Ovary (tissue), 9 donors: ENCODE data around the gene KCNIP4. TPM values are rescaled to one million over a fixed set of nuclear protein-coding genes. Genes with fewer than 3 reads are reported as not detected.

Experiments
- DNase-seq, 5 donors: peaks; one replicate each; pipeline ENCODE4 v3.0.0-alpha.2; 2019 to 2020
- H3K27ac ChIP-seq, 2 donors: fragments of 200-600 bp; one replicate each; pipeline versions ENCODE4 v1.5.1 to v1.8.0; 2019 to 2022
- H3K27me3 ChIP-seq: fragments of 200-600 bp; one replicate; pipeline ENCODE4 v1.8.0; 2022
- H3K36me3 ChIP-seq: fragments of 200-600 bp; sonication (generic); one replicate; pipeline ENCODE4 v1.5.1; 2019
- H3K4me1 ChIP-seq: one replicate; pipeline ENCODE4 v1.8.1; 2013; ENCODE audit warnings: mild to moderate bottlenecking, moderate library complexity; ENCODE audit not compliant: insufficient read depth
- H3K4me3 ChIP-seq: fragments of 200-600 bp; sonication (generic); one replicate; pipeline ENCODE4 v1.5.1; 2017
- H3K9me3 ChIP-seq, 2 donors: fragments of 200-600 bp in 1 of 2; sonication (generic) in 1 of 2; one replicate each; pipeline versions ENCODE4 v1.5.1 to v1.8.1; 2013 to 2019; ENCODE audit warnings: mild to moderate bottlenecking in 1 of 2, moderate library complexity in 1 of 2
- CTCF ChIP-seq, 3 donors: fragments of 450-650 bp in 2 of 3; fragments of 200-600 bp in 1 of 3; IDR thresholded peaks; one replicate each; pipeline versions ENCODE4 v1.5.1 to v1.8.0; 2016 to 2022; ENCODE audit warnings: antibody characterized with exemption in 3 of 3, mild to moderate bottlenecking in 1 of 3
- EP300 ChIP-seq: sonication (generic); formaldehyde crosslinking; IDR thresholded peaks from one replicate; pipeline ENCODE4 v1.6.1; 2017; ENCODE audit warnings: antibody characterized with exemption
- POLR2A ChIP-seq: fragments of 450-650 bp; IDR thresholded peaks from one replicate; pipeline ENCODE4 v1.6.1; 2017; ENCODE audit warnings: antibody characterized with exemption, mild to moderate bottlenecking, moderate library complexity
- WGBS, 3 donors: extraction: QIAGEN DNeasy Blood & Tissue Kit in 1 of 3; methylation state at CpG; one replicate each; pipeline versions ENCODE4 v1.1.5 to v1.1.7; 2013 to 2017; 5-methylcytosine and 5-hydroxymethylcytosine counted together
- intact Hi-C, 4 donors: fragments of 100-400 bp; cut with DNase I; formaldehyde crosslinking; loops; one replicate each; pipeline versions ENCODE4 v1.11.0 to v1.15.1; 2022 to 2023
- polyA plus RNA-seq, 2 donors: library from polyadenylated mRNA; stranded (reverse); fragments of 200-250 nt in 1 of 2; fragments of 350-450 nt in 1 of 2; fragmentation: Illumina TruSeq in 1 of 2; extraction: RNeasy Lipid Tissue Mini Kit (QIAGEN cat#74804) in 1 of 2; gene quantifications; one replicate each; pipeline ENCODE4 v1.2.3, GENCODE V29; 2013 to 2014
- total RNA-seq, 7 donors: library from RNA; depleted of rRNA in 2 of 7; stranded (reverse); fragments of >200 nt in 2 of 7; fragmentation: NEBNext Ultra II Directional in 3 of 7; extraction: Animal tissue kit (Norgen Biotek cat#: 25700) in 3 of 7; gene quantifications; one replicate each; pipeline versions ENCODE4 v1.1.0 to v1.2.4, GENCODE V29; 2016 to 2023
- donor health status: DM: no; HTN: no; CAD: no; lungs with moderate emphysema.
- donor health status: DM: no; HTN: no; CAD: no.
- donor health status: Bipolar disorder and iron deficiency.
- donor health status: DM: yes; HTN: yes; CAD: no.
- donor health status: DM: no; HTN: no; CAD: no.
- donor health status: DM: yes; HTN: yes; CAD: no.

Gene KCNIP4
- total and polyA plus RNA-seq, 9 donors: 0.11 to 3.9 (median 0.93) TPM; not detected in 1

- 47 to 51% (median 49%) methylated on average over 2 of the region's 2 CpGs for WGBS, 3 donors
- Histone ChIP-seq H3K9me3 (no peaks in the 10 kb centered on the region), H3K27me3 (no peaks in the 10 kb centered on the region), H3K4me3 (no peak overlapping the region), H3K4me1 (no peaks in the 10 kb centered on the region), H3K36me3 (no peaks in the 10 kb centered on the region), H3K27ac (no peak overlapping the region)
- no peak for TF ChIP-seq CTCF (IDR thresholded peaks at IDR 0.05)
- no peak for TF ChIP-seq EP300
- TF ChIP-seq POLR2A: no peak
- DNase-seq: no peak
- intact Hi-C loops: no loop called here
Observed at GRCh38 chr4:21735866-21736265, 212.7 kb downstream of the KCNIP4 start.

GRCh38 chr4:21733894-21734630 is 214.5 kb downstream of the KCNIP4 start:
- H3K27ac ChIP-seq: no peak overlapping the region
- 34 to 51% (median 36%) methylated on average over 3 of the region's 3 CpGs for WGBS, 3 donors
- intact Hi-C loops: no loop called here
- TF ChIP-seq CTCF (IDR thresholded peaks at IDR 0.05) (no peak), EP300 (no peak), POLR2A (no peak)
- H3K4me1 ChIP-seq: no peaks in the 10 kb centered on the region
- no peak for DNase-seq
- no peaks in the 10 kb centered on the region for H3K27me3 ChIP-seq
- no peaks in the 10 kb centered on the region for H3K36me3 ChIP-seq
- no peak overlapping the region for H3K4me3 ChIP-seq
- no peaks in the 10 kb centered on the region for H3K9me3 ChIP-seq

- WGBS, 3 donors: 51 to 81% (median 61%) methylated on average over 2 of the region's 2 CpGs
- intact Hi-C loops: no loop called here
- Histone ChIP-seq H3K4me3 (no peak overlapping the region), H3K4me1 (no peaks in the 10 kb centered on the region), H3K36me3 (no peaks in the 10 kb centered on the region), H3K27ac (no peak overlapping the region), H3K9me3 (no peaks in the 10 kb centered on the region), H3K27me3 (no peaks in the 10 kb centered on the region)
- no peak for TF ChIP-seq POLR2A
- no peak for TF ChIP-seq CTCF (IDR thresholded peaks at IDR 0.05)
- no peak for TF ChIP-seq EP300
- no peak for DNase-seq
Observed at GRCh38 chr4:21728304-21728703, 220.3 kb downstream of the KCNIP4 start.

- no peak overlapping the region for H3K4me3 ChIP-seq
- no peaks in the 10 kb centered on the region for H3K36me3 ChIP-seq
- no peaks in the 10 kb centered on the region for H3K9me3 ChIP-seq
- 14 to 17% (median 14%) methylated on average over 5 of the region's 5 CpGs for WGBS, 3 donors
- TF ChIP-seq POLR2A (no peak), EP300 (no peak), CTCF (IDR thresholded peaks at IDR 0.05) (no peak)
- H3K27ac ChIP-seq: no peak overlapping the region
- DNase-seq: no peak
- H3K27me3 ChIP-seq: no peaks in the 10 kb centered on the region
- intact Hi-C loops: no loop called here
- no peaks in the 10 kb centered on the region for H3K4me1 ChIP-seq
Observed at GRCh38 chr4:21726255-21726815, 222.2 kb downstream of the KCNIP4 start.
